K562 (cell line): ENCODE data around the gene GAB2. TPM values are rescaled to one million over a fixed set of nuclear protein-coding genes. Genes with fewer than 3 reads are reported as not detected.

Experiments
- AFF4 ChIP-seq: sonication (generic); formaldehyde crosslinking; IDR thresholded peaks from 2 replicates; pipeline ENCODE4 v1.8.0; 2023; ENCODE audit warnings: mild to moderate bottlenecking, missing genetic modification reagents
- ARNT ChIP-seq, 2 experiments: fragments of 450-650 bp; IDR thresholded peaks; 2 replicates each; pipeline ENCODE4 v1.6.1; 2016; ENCODE audit warnings: mild to moderate bottlenecking in 1 of 2
- ATF2 ChIP-seq: sonication (generic); formaldehyde crosslinking; IDR thresholded peaks from 2 replicates; pipeline ENCODE4 v1.8.1; 2022; ENCODE audit warnings: missing genetic modification reagents
- BCLAF1 ChIP-seq, 2 experiments: fragments of 450-650 bp in 1 of 2; IDR thresholded peaks; 2 replicates each; pipeline ENCODE4 v1.6.1; 2011 to 2017; ENCODE audit warnings: low read depth in 2 of 2, antibody characterized with exemption in 1 of 2, borderline replicate concordance in 1 of 2, low read length in 1 of 2, mild to moderate bottlenecking in 1 of 2, mixed read lengths in 1 of 2; ENCODE audit not compliant: control insufficient read depth in 1 of 2
- HBP1 ChIP-seq: fragments of 450-650 bp; formaldehyde crosslinking; IDR thresholded peaks from 2 replicates; pipeline ENCODE4 v1.4.0; 2022; ENCODE audit warnings: missing genetic modification characterization
- HMGN3 ChIP-seq: IDR thresholded peaks from 2 replicates; pipeline ENCODE4 v1.6.1; 2011; ENCODE audit warnings: borderline replicate concordance, low read depth, mild to moderate bottlenecking, mixed read lengths, low read length; ENCODE audit not compliant: insufficient read length; ENCODE audit errors: extremely low read depth
- HNRNPK ChIP-seq: fragments of 200-400 bp; formaldehyde crosslinking; IDR thresholded peaks from one replicate; pipeline ENCODE4 v1.6.1; 2018; ENCODE audit warnings: mild to moderate bottlenecking, low read depth, low read length; ENCODE audit not compliant: poor library complexity, severe bottlenecking
- HNRNPL ChIP-seq: fragments of 200-400 bp; formaldehyde crosslinking; IDR thresholded peaks from 2 replicates; pipeline ENCODE4 v1.6.1; 2017; ENCODE audit warnings: low read depth, mild to moderate bottlenecking, low read length
- NR3C1 ChIP-seq: sonication (generic); formaldehyde crosslinking; IDR thresholded peaks from 2 replicates; pipeline ENCODE4 v1.8.1; 2022; ENCODE audit warnings: missing genetic modification reagents
- PHTF2 ChIP-seq: fragments of 250-450 bp; sonication (Bioruptor Pico); IDR thresholded peaks from 2 replicates; pipeline ENCODE4 v1.5.0; 2021; ENCODE audit warnings: mild to moderate bottlenecking
- POLR2H ChIP-seq: IDR thresholded peaks from 2 replicates; pipeline ENCODE4 v1.6.1; 2016; ENCODE audit warnings: missing genetic modification characterization, low read depth, mild to moderate bottlenecking, control low read depth, missing compliant biosample characterization, moderate library complexity
- SMAD2 ChIP-seq: fragments of 150-350 bp; IDR thresholded peaks from 2 replicates; pipeline ENCODE4 v1.6.1; 2014; ENCODE audit warnings: low read depth, mild to moderate bottlenecking, low read length
- SMARCC2 ChIP-seq: fragments of 450-650 bp; IDR thresholded peaks from 2 replicates; pipeline ENCODE4 v1.6.1; 2017; ENCODE audit warnings: antibody characterized with exemption, moderate library complexity, mild to moderate bottlenecking, low read depth
- TEAD1 ChIP-seq, 2 experiments: fragments of 450-650 bp in 1 of 2; sonication (generic) in 1 of 2; formaldehyde crosslinking; IDR thresholded peaks; 2 replicates each; pipeline versions ENCODE4 v1.4.0 to v1.8.0; 2020 to 2022; ENCODE audit warnings: mild to moderate bottlenecking in 2 of 2, missing genetic modification reagents in 1 of 2
- ZNF589 ChIP-seq: fragments of 200-800 bp; sonication (Bioruptor generic); IDR thresholded peaks from 2 replicates; pipeline ENCODE4 v1.6.1; 2016; ENCODE audit warnings: low read depth, missing genetic modification characterization, missing compliant biosample characterization
- ZNF766 ChIP-seq: fragments of 200-800 bp; sonication (Bioruptor generic); conservative IDR thresholded peaks from 2 replicates; pipeline ENCODE4 v1.6.1; 2016; ENCODE audit warnings: missing genetic modification characterization, missing compliant biosample characterization
- ZSCAN32 ChIP-seq: fragments of 450-650 bp; formaldehyde crosslinking; IDR thresholded peaks from 2 replicates; pipeline ENCODE4 v1.4.0; 2020; ENCODE audit warnings: mild to moderate bottlenecking, moderate library complexity
- polyA plus RNA-seq, 8 experiments: library from polyadenylated mRNA; depleted of rRNA in 4 of 8; stranded (reverse) in 5 of 8; unstranded in 3 of 8; fragments of >200 nt; fragmentation: Nextera tagmentation in 2 of 8; fragmentation: Illumina TruSeq in 1 of 8; extraction: Ambion mirVana in 2 of 8; extraction: Trizol in 1 of 8; gene quantifications; 2 replicates each; pipeline versions ENCODE4 v1.2.1 to v1.2.3, GENCODE V29; 2011 to 2014; ENCODE audit warnings: inconsistent platforms in 1 of 8, missing spikeins in 1 of 8
- total RNA-seq, 7 experiments: library from RNA; depleted of rRNA in 6 of 7; stranded (reverse); fragments of >200 nt in 6 of 7; fragmentation: Illumina TruSeq in 2 of 7; extraction: Trizol in 2 of 7; gene quantifications; 2 replicates each; pipeline versions ENCODE4 v1.2.1 to v1.2.3, GENCODE V29; 2011 to 2021; ENCODE audit warnings: low replicate concordance in 1 of 7

The GAB2 gene
- total and polyA plus RNA-seq, 9 of the 15 experiments (the other 6 are each of a cell fraction or from before 2014, with no cell fraction given), result 2.3 to 35.2 (median 16.1) TPM

- TF ChIP-seq HBP1, result 0 out of 2 replicates have a peak, but pooled peaks have one; percentile 20
- no peak for TF ChIP-seq SMARCC2
- TF ChIP-seq HMGN3, result no peak
- no peak for TF ChIP-seq ARNT (IDR thresholded peaks at IDR 0.05)
- TF ChIP-seq TEAD1 (CRISPR knock-in tag; IDR thresholded peaks at IDR 0.05), result peak in 1 of 2 experiments; percentile 67; a peak in 1 of 4 replicates
- no peak for TF ChIP-seq ATF2 (CRISPR knock-in tag)
- no peak for TF ChIP-seq NR3C1 (CRISPR knock-in tag)
- TF ChIP-seq POLR2H (tag), result peak; percentile 68; the same call in 1 of the 2 replicates
- TF ChIP-seq ZSCAN32 (CRISPR knock-in tag), result no peak
- no peak for TF ChIP-seq BCLAF1 (IDR thresholded peaks at IDR 0.05; ENCODE audit: borderline replicate concordance in 1 of 2, control insufficient read depth in 1 of 2, low read depth in 2 of 2, low read length in 1 of 2)
- TF ChIP-seq AFF4 (CRISPR knock-in tag), result no peak
- no peak for TF ChIP-seq PHTF2 (CRISPR knock-in tag)
- no peak for TF ChIP-seq HNRNPK
- peak; percentile 80; the same call in 1 of the 2 replicates for TF ChIP-seq ZNF589 (CRISPR knock-in tag)
- 0 out of 2 replicates have a peak, but pooled peaks have one; percentile 12 for TF ChIP-seq ZNF766 (CRISPR knock-in tag)
- no peak for TF ChIP-seq HNRNPL
- TF ChIP-seq SMAD2, result no peak
Measured at GRCh38 chr11:78364128-78364751, 53.4 kb downstream of the GAB2 start (continued).
